Upper lobe of left lung (tissue), 6 donors: ENCODE data around the gene ROR2. TPM values are rescaled to one million over a fixed set of nuclear protein-coding genes. Genes with fewer than 3 reads are reported as not detected.
"Not testable (repeated sequence)": the region's sequence is repeated elsewhere in the genome, so short reads cannot be mapped to it uniquely, and the experiment has no call there.

Experiments
- ATAC-seq, 2 donors: fragments of 200-7000 bp; cut with Tn5 transposase; one replicate each; pipeline ENCODE4 v1.9.1; 2022; ENCODE audit warnings: mild to moderate bottlenecking in 2 of 2, moderate library complexity in 2 of 2; ENCODE audit not compliant: low FRiP score in 2 of 2
- DNase-seq, 2 donors: peaks; one replicate each; pipeline ENCODE4 v3.0.0-alpha.2; 2019 to 2020
- H3K27ac ChIP-seq, 4 donors: fragments of 200-600 bp; sonication (generic); one replicate each; pipeline ENCODE4 v1.5.1; 2016 to 2019
- H3K27me3 ChIP-seq, 4 donors: fragments of 200-600 bp; sonication (generic); one replicate each; pipeline ENCODE4 v1.5.1; 2017 to 2019
- H3K36me3 ChIP-seq, 4 donors: fragments of 200-600 bp; sonication (generic); one replicate each; pipeline ENCODE4 v1.5.1; 2016 to 2019
- H3K4me1 ChIP-seq, 4 donors: fragments of 200-600 bp; sonication (generic); one replicate each; pipeline ENCODE4 v1.5.1; 2018 to 2019
- H3K4me3 ChIP-seq, 4 donors: fragments of 200-600 bp; sonication (generic); one replicate each; pipeline ENCODE4 v1.5.1; 2017 to 2019; ENCODE audit warnings: mild to moderate bottlenecking in 2 of 4, moderate library complexity in 1 of 4
- H3K9me3 ChIP-seq, 4 donors: fragments of 200-600 bp; sonication (generic); one replicate each; pipeline ENCODE4 v1.5.1; 2018 to 2019
- EP300 ChIP-seq, 4 donors: sonication (generic); formaldehyde crosslinking; IDR thresholded peaks; one replicate each; pipeline ENCODE4 v1.5.1; 2017; ENCODE audit warnings: antibody characterized with exemption in 4 of 4, control low read depth in 2 of 4
- POLR2A ChIP-seq, 4 donors: fragments of 450-650 bp; IDR thresholded peaks; one replicate each; pipeline ENCODE4 v1.5.1; 2016 to 2017; ENCODE audit warnings: antibody characterized with exemption in 4 of 4, mild to moderate bottlenecking in 2 of 4
- POLR2AphosphoS5 ChIP-seq, 2 donors: sonication (generic); formaldehyde crosslinking; IDR thresholded peaks; one replicate each; pipeline ENCODE4 v1.5.1; 2017; ENCODE audit warnings: antibody characterized with exemption in 2 of 2
- WGBS, 2 donors: methylation state at CpG; one replicate each; pipeline ENCODE4 v1.1.5; 2017 to 2018; 5-methylcytosine and 5-hydroxymethylcytosine counted together
- small RNA-seq, 4 donors: library from RNA; depleted of rRNA; stranded (forward); fragments of <200 nt; gene quantifications; one replicate each; pipeline ENCODE3, GENCODE V24; 2016
- total RNA-seq, 6 donors: library from RNA; depleted of rRNA in 4 of 6; stranded (reverse); fragments of >200 nt in 4 of 6; gene quantifications; one replicate each; pipeline versions ENCODE4 v1.1.0 to v1.2.1, GENCODE V29; 2016 to 2021
- TF ChIP-seq, protein P1 (sequence below), 6 experiments: fragments of 450-650 bp in 4 of 6; fragments of 200-600 bp in 2 of 6; sonication (generic) in 2 of 6; IDR thresholded peaks; one replicate each; pipeline ENCODE4 v1.5.1; 2016 to 2019; ENCODE audit warnings: antibody characterized with exemption in 6 of 6
- donor health status: DM: no; HTN: no; CAD: no; lungs with moderate emphysema.
- donor health status: DM: no; HTN: yes; CAD: no; lungs with severe emphysema.

ROR2 gene
- total RNA-seq, 6 donors from 2014 or later = 2.7 to 8.1 (median 3.4) TPM

- ATAC-seq = no peak
- Histone ChIP-seq H3K27me3 (no peaks in the 10 kb centered on the region), H3K4me1 (no peaks in the 10 kb centered on the region), H3K27ac (no peak overlapping the region), H3K9me3 (no peaks in the 10 kb centered on the region), H3K36me3 (no peaks in the 10 kb centered on the region), H3K4me3 (no peak overlapping the region)
- 79 to 82% methylated on average over 3 of the region's 3 CpGs for WGBS, 2 donors
- no peak for DNase-seq
- TF ChIP-seq, protein P1, sequence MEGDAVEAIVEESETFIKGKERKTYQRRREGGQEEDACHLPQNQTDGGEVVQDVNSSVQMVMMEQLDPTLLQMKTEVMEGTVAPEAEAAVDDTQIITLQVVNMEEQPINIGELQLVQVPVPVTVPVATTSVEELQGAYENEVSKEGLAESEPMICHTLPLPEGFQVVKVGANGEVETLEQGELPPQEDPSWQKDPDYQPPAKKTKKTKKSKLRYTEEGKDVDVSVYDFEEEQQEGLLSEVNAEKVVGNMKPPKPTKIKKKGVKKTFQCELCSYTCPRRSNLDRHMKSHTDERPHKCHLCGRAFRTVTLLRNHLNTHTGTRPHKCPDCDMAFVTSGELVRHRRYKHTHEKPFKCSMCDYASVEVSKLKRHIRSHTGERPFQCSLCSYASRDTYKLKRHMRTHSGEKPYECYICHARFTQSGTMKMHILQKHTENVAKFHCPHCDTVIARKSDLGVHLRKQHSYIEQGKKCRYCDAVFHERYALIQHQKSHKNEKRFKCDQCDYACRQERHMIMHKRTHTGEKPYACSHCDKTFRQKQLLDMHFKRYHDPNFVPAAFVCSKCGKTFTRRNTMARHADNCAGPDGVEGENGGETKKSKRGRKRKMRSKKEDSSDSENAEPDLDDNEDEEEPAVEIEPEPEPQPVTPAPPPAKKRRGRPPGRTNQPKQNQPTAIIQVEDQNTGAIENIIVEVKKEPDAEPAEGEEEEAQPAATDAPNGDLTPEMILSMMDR (IDR thresholded peaks at IDR 0.05) = no peak
- no peak for TF ChIP-seq POLR2A (IDR thresholded peaks at IDR 0.05)
- TF ChIP-seq EP300 (IDR thresholded peaks at IDR 0.05) = no peak
- TF ChIP-seq POLR2AphosphoS5 (IDR thresholded peaks at IDR 0.05) = no peak
Measured at GRCh38 chr9:91517801-91518200, 432.2 kb downstream of the ROR2 start.

GRCh38 chr9:91517332-91517731 is 432.7 kb downstream of the ROR2 start:
- H3K4me3 ChIP-seq, H3K9me3 ChIP-seq, H3K4me1 ChIP-seq, DNase-seq, H3K27me3 ChIP-seq, H3K27ac ChIP-seq, H3K36me3 ChIP-seq, ATAC-seq: not testable (repeated sequence)
- WGBS, 2 donors = 76 to 93% methylated on average over 3 to 4 of the region's 4 CpGs

DNA sequence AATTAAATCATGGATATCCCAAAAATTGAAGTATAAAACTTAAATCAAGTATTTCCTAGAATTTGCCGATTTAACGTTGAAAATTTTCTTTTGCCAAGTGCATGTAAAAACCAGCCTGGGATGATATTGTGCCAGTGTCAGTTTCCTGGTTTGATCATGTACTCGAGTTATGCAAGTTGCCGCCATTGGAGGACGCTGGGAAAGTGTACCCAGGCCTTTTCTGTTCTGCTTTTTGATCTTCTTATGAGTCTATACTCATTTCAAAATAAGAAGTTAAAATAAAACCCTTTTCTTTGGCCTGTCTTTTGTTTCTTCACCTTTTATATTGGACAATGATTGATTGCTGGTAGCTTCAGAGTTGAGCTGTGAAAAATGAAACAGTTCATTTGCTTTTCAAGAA is 433.3 kb downstream of the ROR2 start:
- ATAC-seq = no peak
- 86 to 90% methylated on average over 5 of the region's 5 CpGs for WGBS, 2 donors

DNA sequence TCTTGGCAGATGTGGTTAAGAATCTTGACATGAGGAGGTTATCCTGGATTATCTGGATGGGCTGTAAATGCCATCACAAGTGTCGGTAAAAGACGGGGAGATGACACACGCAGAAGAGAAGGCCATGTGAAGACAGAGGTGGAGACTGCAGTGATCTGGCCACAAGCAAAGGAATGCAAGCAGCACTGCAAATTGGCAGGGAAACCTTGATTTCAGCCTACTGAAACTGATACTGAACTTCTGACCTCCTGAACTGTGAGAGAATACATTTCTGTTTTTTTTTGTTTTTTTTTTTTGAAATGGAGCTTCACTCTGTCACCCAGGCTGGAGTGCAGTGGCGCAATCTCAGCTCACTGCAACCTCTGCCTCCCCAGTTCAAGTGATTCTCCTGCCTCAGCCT is 433.9 kb downstream of the ROR2 start:
- 94 to 100% methylated on average over 4 of the region's 4 CpGs for WGBS, 2 donors

More for the DNA sequence above, 433.3 kb downstream of the ROR2 start:
- TF ChIP-seq POLR2AphosphoS5 (IDR thresholded peaks at IDR 0.05) (no peak), POLR2A (IDR thresholded peaks at IDR 0.05) (no peak), EP300 (IDR thresholded peaks at IDR 0.05) (no peak)
- TF ChIP-seq, protein P1 (IDR thresholded peaks at IDR 0.05) = no peak
- Histone ChIP-seq H3K9me3 (peaks cover 0 to 1% (median 0%) of the 10 kb centered on the region in 4 donors), H3K27ac (no peak overlapping the region), H3K4me1 (no peaks in the 10 kb centered on the region), H3K36me3 (no peaks in the 10 kb centered on the region), H3K27me3 (no peaks in the 10 kb centered on the region), H3K4me3 (no peak overlapping the region)
- DNase-seq = no peak

DNA sequence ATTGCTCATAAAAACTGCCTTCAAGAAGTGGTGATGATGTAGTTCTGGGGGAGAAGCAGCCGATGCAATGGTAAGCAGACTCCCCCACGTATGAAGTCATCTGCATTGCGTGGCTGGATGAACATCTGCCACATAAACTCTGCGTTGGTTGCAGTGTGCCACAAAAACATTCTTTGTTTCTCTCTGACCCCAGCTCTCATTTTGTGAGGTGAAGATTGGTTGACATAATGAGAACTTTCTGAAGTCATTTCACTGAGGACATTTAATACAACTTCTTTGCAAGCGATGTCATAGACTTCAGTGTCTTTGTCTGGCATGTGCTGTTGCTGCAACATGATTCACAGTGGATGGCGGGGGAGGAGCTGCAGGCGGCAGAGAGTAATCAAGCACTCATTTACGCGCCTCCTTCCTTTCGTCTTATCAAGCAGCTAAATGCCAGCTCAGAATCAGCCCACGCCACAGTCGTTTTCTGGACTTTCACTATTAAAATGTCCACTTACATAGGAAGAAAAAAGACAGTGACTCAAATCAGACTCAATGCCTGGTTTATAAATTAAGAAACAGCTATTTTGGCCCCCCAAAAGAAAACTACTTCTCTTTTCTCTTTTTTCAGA is 434.8 kb downstream of the ROR2 start:
- ATAC-seq = peak in 1 of 2 donors; percentile 91
- H3K4me3 ChIP-seq = no peak overlapping the region
- no peak overlapping the region for H3K27ac ChIP-seq

More for the DNA sequence above, 433.9 kb downstream of the ROR2 start:
- H3K4me1 ChIP-seq = no peaks in the 10 kb centered on the region
- no peak overlapping the region for H3K4me3 ChIP-seq
- ATAC-seq = no peak
- no peak for DNase-seq
- no peaks in the 10 kb centered on the region for H3K36me3 ChIP-seq
- no peaks in the 10 kb centered on the region for H3K27me3 ChIP-seq
- TF ChIP-seq POLR2AphosphoS5 (IDR thresholded peaks at IDR 0.05) (no peak), EP300 (IDR thresholded peaks at IDR 0.05) (no peak)
- peaks cover 0 to 3% (median 0%) of the 10 kb centered on the region in 4 donors for H3K9me3 ChIP-seq
- no peak overlapping the region for H3K27ac ChIP-seq

More for the DNA sequence above, 434.8 kb downstream of the ROR2 start:
- Histone ChIP-seq H3K9me3 (peaks cover 0 to 3% (median 0%) of the 10 kb centered on the region in 4 donors), H3K4me1 (no peaks in the 10 kb centered on the region), H3K36me3 (no peaks in the 10 kb centered on the region), H3K27me3 (no peaks in the 10 kb centered on the region)
- TF ChIP-seq EP300 (IDR thresholded peaks at IDR 0.05) (no peak), POLR2A (IDR thresholded peaks at IDR 0.05) (no peak), POLR2AphosphoS5 (IDR thresholded peaks at IDR 0.05) (no peak)
- TF ChIP-seq, protein P1 (IDR thresholded peaks at IDR 0.05) = no peak
- DNase-seq = no peak
- WGBS, 2 donors = 53 to 59% methylated on average over 12 of the region's 12 CpGs

Small RNAs within 50 kb of the gene (small RNA-seq; reads per million reads assigned to genes)
- 0 reads per million in 4 donors for gene MIR3910-1

Other genes starting within 250 kb of the ROR2 start
- 10 to 100 TPM; 25.6 to 85.7 (median 60.6) TPM for gene SPTLC1, start 165.2 kb upstream of the ROR2 start, total RNA-seq